ENCODE results near the gene STXBP3.
A peak's percentile ranks its signal among the peaks of the same experiment; 100 is the strongest.

The STXBP3 gene

DNA sequence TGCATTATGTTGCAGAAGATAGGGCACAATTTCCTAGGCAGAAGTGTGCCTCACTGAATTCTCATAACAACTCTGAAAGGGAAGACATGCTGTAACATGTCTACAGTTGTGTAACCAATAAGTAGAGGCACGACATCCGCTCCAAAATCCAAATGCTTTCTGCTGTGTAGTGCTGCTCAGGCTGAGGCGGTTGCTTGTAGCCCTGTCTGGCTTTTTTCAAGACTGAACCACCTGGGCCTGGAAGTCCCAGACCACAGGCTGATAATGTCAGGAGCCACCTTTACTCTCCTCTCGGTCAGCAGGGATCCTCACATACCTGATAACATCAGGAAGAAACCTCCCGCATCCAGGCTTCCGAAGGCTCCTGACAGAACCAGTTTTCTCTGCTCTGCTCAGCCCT is 99.5 kb downstream of the STXBP3 start:
- DNase-seq = no peak

DNA sequence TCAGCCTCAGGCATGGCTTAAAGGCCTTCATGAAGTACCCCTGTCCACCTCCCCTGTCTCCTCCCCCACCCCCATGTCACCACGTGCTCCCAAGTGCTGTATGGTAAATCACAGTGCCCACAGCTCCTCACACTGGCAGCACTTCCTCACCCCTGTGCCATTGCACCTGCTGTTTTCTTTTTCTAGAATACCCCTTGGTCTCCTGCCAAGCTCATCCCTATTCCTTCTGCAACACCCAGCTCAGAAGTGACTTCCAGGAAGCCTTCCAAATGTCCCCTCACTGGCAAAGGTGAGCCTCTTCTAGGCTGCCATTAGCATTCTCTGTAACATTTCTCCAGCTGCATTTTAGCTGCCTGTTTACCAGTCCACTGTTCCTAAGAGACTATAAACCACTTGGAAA is 101.0 kb downstream of the STXBP3 start:
- no peak for DNase-seq

DNA sequence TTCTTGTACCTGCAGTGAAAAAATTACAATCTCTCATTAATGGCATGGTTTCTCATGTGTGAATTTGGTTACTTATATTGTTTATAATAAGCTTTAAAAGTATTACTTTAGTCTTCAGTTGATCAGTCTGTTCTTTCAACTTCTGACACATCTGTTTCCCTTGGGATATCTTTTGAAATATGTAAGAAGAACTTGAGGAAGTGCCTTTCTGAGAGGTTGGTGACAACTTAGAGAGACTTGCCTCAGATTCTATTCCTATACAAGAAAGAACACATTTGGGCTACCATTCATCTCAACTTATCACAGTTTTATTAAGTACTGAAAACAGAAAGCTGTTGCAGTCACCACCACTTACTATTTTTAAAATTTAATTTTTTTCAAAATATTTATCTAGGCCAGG is 102.3 kb downstream of the STXBP3 start:
- no peak for DNase-seq

DNA sequence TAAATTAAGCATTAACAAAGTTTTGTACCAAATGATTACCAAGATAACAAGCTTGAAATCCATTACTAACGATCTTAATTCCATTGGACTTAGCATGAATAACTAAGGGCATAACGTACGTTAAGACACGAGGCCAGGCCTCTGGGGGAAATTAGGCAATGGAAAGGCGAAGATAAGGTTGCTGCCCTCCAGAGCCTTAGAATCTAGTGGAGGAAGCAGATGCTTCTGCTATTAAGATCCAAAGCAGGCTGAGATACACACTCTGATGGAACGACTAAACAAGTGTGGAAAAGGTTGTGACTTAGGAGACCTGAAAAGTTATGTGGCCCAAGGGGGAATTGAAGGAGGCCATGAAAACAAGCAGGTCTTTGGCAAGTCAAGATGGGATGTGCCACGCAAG is 104.5 kb downstream of the STXBP3 start:
- no peak for DNase-seq

DNA sequence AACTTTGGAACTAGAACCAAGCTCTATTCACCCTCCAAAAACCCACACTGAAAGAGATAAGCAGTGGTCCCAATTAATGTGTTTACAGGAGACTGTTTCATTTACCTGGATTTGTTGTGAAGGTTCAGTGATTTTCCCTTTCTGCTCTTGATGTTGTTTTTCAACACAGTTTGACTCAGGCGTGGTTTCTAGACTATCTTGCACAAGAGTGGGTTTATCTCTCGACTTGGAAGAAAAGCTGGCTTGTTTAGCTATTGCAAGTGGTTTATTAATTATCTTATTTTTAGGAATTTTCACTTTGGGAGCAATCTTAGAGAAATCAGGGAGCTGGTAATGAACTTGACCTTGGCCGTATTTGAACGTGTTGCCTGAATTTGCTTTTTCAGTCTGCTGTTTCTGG is 105.1 kb downstream of the STXBP3 start:
- no peak for DNase-seq

DNA sequence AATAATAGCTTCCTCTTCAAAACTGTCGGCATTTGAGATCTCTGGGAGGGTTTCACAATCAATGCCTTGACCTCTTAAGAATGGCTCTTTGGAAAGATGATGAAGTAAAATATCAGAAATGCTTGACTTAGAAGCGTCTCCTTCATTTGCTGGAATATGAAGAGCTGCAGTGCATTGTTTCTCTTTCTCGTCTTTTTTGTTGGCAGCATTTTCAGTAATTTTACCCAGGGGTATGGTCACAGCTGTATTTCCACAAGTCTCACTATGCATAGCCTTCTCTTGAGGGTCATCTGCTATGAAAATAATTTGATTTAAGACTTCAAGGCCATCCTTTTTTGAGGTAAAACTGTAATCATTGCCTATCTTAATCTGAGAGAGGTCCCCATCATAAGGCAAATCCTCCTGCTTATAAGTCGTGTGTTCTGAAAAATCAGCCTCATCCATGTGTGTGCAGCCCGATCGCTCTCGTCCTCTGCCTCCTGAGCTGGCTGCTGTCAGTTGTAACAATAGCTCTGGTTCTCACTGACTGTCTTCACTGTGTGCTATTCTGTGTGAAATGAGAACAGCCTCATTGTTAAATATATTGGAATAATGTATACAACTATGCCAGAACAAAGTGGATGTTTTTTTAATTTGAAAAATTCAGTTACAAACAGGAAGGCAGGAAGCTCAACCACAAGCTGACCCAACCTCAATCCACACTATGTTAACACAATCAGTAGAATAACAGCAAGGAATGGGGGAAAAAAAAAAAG is 105.9 kb downstream of the STXBP3 start:
- no peak for DNase-seq

DNA sequence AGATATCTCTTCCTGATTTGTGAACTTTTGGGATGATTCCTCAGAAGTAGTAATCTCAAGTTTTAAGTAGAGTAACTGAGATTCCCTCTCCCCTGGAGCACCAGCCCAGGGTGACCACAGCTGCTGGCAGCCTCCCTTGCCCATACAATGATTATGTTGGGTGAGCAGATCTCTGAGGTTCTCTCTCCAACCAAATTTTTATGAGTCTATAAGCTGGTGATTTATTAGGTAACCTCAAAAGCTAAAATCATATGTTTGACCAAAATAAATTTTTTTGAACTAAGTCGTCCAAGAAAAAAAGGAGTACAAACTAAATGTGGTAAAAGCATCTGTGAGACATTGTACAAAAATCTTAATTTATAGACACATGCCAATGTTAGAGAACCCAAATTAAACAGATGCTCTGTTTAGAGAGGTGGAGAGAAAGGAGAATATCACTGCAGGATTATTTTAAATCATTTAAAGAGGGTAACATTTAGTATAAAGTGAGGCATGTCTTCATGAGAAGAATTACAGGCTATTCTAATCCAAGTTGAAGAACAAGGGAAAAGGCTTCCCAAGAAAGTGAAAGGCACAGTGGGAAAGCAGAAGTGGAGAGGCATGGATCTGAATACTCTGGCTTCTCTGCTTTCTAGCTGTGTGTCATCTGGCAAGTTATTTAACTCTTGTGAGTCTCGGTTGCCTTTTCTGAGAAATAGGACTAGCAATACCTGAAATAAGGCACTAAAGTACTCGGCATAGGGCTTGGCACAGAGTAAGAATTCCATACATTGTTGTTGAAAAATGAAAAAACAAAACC is 107.9 kb downstream of the STXBP3 start:
- no peak for DNase-seq

DNA sequence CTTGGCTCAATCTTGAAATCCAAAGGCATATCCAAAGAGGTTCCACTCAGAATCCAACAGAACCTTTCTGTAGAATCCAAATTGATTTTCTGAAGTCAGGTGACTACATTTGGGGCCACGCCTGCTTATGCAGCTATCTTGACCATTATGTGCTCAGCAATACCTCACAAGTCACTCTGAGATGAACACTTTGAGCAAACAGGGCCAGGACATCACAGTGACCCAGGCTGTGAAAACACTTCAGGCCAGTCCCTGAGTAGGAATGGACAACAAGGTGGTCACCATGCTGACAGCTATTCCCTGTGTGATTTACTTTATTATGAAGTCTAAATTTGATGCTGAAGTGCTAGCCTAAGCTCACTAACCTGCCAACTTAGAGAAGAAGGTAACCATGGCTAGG is 110.5 kb downstream of the STXBP3 start, which contains the start of gene AKNAD1:
AKNAD1 (minus strand) TSS at position 101 of the 400 bp plus-strand sequence. CDS start 4,430 bp downstream, outside the sequence.
- no peak for DNase-seq

DNA sequence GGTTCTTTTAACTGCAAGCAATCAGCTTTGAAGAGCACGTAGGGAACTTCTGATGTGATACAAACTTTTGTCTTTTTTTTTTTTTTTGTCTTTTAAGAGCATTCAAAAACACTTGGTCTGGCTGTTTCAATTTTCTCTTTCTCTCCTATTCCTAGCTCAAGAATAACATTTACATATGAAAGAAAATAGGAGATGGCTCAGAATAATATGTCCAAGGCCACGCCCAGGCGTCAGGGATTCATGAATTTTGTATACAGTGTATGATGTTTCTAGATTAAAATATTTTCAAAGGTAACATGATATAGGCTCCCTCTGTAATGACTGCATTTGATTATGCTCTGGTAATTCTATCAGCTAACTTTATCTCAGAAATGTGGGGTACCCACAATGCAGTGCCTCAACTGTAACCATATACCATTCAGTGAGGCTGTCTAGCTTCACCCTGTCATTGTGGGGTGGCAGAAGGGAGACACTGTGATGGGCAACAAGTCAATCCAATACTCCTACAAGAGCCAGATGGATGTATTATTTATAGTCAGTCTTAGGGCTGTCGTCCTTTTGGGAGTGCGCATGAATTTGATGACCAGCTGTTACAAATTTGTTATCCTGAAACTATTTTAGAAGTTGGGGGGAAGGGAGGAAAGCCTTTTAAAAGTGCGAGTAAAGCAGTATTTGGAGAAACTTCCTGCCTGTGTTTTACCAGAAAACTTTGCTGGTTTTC is 111.9 kb downstream of the STXBP3 start:
- DNase-seq = peak; percentile 95

Data from NCI-H82 (cell line).